Stimulated activated CD8-positive, alpha-beta memory T cell treated with anti-CD3 and anti-CD28 coated beads, Interleukin-2, amount 100 ng/mL, for 48 hours (primary cell): Measurements from ENCODE around the gene PIEZO1.

Experiments
- DNase-seq, 2 donors: peaks; one replicate each; pipeline ENCODE4 v3.0.0-alpha.2; 2020; ENCODE audit warnings: low read depth in 2 of 2

PIEZO1 gene

DNA sequence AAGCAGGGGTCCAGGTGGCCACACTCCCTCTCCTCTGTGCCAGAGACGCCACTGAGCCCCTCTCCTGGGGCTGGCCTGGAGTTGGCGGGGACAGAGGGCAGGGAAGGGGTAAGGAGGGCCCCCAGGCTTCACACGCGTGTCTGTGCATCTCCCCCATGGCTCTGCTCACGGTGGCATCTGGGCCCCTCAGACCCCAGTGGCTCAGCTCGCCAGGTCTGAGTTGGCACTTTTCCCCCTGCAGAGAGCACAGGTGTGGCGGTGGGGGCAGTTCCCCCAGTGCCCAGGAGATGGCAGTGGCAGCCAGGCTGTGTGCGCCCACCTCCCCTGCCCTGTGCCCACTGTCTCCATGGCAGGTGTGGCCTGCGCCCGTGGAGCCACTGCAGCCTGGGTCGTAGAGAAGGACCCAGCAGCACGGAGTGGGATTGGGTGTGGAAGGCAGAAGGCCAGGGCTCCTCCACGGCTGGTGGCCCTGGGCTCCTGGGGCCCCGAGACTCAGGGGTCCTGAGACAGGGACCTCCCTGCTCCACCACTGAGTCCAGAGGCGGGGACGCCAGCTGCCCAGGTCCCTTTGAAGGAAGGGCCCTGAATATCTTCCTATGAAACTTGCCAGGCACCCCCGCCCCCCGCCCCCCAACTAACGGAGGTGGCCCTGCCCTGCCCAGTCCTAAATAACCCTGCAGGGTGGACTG lies 31.0 kb upstream of the PIEZO1 start:
- DNase-seq, result peak in 1 of 2 donors; percentile 50

DNA sequence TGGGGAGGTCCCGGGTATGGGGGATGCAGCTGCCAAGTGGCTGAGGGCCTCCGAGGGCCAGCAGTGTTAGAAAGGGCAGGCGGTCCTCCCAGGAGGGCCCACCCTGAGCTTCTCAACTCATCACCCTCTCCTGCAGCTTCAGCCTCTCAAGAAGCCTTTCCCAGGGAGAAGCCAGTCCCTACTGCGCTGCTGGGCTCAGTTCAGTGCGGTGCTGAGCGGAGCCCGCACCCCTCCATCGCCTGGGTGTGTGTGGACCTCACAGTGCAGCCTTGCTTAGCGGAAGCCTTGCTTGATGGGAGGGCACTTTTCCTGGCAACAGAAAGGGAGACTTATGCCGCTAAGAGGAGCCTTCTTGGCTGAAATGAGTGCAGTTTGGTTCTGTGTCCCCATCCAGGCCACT lies 30.2 kb upstream of the PIEZO1 start:
- DNase-seq, result no peak

DNA sequence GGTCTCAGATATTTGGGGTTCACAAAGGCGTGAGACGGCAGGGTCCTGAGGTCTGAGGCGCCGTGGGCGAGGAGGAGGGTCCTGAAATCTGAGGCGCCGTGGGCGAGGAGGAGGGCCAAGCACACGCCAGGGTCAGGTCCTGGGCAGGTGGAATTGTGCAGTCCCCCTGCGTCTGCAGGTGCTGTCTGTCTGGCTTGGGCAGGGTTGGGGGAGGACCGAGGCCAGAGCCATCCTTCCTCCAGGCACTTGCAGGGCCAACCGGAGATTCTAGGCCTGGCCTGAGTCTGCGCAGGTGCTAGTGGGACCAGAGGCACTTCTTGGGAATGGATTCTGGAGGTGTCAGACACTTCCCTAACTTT lies 29.1 kb upstream of the PIEZO1 start:
- DNase-seq, result no peak

DNA sequence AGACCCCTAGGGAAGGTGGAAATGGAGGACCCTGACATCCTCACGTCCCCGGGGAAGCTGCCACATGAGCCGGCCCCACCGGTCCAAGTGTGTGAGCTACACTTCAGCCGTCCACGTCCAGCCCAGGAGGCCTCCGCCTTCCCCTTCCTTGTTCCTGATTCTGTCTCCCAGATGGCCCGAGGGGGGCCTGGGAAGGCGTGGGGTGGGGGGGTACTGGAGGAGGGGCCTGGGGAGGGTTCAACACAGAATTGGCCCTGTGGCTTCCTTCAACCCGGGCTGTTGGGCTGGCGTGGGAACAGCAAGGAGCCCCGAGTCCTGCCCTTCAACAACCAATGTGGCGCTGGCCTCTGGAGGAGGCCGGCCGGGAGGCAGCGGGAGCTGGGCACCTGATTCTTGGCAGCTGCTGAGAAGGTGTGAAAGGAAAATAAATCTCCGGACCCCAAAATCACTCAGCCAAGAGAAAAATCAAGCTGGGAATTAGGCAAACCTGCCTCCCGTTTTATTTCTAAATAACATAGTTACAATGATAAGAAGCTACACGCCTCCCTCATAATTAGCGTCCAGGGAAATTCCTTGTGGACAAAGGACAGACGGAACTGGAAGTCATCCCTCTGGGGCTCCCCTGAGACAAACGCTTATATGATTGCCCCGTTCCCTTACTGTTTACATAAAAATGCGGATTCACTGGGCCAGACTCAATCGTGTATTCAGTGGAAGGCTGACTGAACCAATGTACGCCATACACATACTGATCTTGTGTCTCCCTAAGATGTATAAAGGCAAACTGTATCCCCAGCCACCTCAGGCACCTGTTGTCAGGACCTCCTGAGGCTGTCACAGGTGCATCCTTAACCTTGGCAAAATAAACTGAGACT lies 28.5 kb upstream of the PIEZO1 start:
- DNase-seq, result no peak

DNA sequence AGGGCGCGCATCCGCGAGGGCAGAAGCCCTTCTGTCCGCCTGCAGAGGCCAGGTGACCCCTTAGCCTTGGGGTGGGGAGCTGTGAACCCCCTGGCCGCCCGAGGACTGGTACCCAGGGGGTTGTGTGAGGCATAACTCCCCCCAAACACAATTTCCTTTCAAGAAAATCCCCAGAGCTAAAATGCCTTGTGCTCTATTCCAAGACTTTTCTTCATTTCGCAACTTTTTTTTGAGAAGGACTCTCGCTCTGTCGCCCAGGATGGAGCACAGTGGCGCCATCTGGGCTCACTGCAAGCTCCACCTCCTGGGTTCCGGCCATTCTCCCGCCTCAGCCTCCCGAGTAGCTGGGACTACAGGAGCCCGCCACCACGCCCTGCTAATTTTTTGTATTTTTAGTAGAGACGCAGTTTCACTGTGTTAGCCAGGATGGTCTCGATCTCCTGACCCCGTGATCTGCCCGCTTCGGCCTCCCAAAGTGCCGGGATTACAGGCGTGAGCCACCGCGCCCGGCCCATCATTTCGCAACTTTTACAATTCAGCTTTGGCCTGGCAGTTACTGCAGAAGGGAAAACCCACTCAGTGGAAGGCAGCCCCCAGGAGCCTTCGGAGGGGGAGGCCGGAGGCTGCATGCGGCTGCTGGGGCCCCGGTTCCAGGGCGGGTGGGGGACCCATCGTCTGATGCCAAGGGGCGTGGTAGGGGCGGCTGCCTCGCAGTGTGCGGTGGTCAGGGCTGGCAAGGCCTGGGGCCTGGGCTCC lies 27.7 kb upstream of the PIEZO1 start:
- no peak for DNase-seq

DNA sequence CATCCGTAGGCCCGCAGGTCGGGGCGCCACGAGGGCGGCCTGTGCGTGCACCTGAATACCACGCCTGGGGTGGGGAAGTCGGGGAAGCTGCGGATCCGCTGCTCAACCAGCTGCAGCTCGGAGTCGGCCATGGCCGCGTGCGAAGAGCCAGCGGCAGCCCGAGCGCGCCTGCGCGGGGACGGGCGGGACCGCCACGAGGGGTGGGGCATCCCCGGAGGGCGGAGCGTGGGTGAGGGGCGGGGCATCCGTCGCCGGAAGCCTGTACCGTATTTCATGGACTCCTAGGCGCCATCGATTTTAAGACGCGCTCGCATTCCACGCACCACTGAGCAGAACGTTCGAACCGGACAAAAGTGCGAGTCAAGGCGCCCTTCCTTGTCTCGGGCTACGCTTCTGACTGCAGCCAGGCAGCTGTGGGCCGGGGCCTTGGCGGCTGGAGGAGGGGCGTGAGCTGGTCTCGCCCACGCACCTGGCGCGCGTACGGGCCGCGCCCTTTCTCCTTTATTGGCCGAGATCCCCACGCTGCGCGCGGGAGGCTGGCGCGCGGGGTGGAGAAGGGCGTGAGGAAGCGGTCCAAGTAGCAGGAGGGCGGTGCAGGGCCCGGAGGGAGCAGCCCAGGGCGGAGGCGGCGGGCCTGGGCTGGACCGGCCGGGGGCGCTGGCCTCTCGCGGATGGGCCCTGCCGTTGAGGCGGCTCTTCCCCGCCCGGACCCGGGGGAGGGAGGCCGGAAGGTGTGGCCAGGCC lies 26.9 kb upstream of the PIEZO1 start, which contains the start of gene APRT:
Gene APRT, minus strand, starts transcription at position 160 of the 744 bp plus-strand sequence. Its CDS starts 29 bp downstream, at position 131.
- DNase-seq, result peak; percentile 96 to 98

DNA sequence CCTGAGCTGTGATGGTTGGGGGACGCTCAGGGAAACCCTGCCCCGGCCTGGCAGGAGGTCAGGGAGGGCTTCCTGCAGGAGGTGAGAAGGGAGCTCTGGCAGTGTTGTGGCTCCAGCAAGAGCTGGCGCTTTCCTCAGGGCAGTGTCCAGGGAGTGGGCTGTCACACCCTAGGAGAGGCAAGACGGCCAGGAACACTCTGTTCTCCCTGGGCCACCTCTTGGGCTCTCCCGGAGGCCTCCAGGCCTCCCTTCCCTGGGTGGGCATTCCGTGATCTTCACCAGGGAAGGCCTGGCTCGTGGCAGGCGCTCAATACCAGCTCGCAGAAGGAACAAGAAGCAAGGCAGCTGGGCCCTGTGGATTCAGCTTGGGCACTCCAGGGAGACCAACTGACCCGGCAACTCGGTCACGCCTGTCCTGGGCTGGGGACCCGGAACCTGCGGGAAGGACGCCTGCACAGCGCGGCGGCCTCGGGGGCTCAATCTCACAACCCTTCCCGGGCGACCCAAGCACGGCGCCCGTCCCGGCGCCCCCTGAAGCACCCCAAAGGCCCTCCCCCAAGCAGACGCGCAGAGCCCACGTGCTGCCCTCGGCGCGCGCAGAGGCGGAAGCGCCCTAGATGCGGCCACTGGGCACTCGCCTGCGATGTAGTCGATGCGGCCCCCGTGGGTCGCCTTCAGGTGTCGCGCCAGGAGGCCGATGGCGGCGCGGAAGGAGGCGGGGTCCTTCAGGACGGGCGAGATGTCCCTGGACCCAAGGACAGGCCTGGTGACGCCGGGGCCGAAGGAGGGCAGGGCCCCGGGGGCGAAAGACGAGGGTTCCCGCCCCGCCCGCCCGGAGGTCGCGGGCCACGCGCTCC lies 26.1 kb upstream of the PIEZO1 start:
- DNase-seq, result peak in 1 of 2 donors; percentile 63

DNA sequence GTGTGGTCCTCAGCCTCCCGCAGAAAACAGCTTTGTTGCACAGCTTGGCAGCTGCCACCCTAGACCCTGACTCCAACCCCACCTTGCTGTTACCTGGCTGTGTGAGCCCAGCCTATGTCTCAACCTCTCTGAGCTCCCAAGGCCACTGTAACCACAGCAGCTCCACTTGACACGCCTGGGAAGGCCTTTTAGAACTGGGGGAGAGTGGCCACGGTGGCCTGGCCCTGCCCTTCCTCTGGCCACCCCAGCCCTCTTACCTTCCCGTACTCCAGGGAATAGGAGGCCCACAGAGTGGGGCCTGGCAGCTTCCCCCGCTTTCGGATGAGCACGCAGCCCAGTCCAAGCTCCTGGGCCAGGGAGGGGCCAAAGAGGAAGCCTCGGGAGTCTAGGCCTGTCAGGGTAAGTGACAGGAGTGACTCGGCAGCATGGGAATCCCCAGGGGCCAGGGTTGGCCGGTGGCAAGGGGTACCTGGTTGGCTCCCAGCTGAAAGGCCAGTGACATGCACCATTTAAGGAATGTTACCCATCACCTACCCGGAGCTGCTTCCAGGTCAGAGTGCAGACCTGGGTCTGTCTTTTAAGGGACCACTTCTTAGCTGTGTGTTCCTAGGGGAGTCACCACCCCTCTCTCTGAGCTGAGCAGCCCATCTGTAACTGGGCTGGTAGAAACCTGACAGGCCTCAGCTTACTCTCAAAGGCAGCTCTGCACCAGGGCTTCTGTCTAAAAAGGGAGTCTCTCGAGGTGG lies 25.3 kb upstream of the PIEZO1 start:
- DNase-seq, result no peak

DNA sequence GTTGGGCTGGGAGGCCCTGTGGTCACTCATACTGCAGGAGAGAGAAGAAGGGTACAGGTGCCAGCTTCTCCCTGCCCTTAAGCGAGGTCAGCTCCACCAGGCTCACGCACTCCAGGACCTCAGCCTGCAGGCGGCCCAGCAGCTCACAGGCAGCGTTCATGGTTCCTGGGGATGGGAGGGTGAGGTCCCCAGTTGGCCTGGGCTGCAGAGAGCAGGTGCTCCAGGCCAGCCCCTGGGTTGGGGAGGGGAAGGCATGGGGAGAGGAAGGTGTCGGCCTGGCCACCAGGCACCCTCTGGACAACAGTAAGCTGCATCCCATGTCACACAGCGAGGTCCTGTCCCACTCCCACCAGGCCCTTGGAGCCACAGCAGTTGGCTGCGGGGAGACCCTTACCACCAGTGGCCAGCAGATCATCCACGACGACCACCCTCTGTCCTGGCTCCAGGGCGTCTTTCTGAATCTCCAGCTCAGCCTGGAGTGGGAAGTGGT lies 24.7 kb upstream of the PIEZO1 start:
- DNase-seq, result no peak

DNA sequence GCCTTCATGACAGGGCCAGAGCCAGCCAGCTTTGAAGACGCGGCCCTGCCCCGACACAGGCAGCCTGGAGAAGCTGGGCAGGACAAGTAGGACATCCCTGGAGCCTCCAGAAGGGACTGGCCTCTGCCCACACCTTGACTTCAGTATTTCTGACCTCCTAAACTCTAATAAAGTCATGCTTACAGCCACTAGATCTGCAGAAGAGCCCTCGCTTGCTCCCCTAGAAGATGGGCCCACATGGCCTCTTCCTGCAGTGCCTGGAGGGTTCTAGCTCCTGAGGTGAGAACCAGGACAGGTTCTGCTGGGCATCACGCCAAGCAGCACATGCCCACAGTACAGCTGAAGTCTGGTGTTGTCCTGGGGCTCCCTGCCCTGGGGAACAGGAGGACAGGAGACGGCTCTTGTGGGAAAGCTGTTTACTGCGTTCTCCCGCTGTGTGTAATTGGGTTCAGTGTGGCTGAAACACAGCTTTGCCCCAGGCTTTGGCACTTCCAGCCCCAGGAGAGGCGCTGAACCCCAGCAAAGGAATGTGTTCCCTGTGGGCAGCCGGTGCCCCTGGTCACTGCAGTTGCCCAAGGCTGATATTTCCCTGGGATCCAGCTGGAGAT lies 24.2 kb upstream of the PIEZO1 start:
- no peak for DNase-seq

DNA sequence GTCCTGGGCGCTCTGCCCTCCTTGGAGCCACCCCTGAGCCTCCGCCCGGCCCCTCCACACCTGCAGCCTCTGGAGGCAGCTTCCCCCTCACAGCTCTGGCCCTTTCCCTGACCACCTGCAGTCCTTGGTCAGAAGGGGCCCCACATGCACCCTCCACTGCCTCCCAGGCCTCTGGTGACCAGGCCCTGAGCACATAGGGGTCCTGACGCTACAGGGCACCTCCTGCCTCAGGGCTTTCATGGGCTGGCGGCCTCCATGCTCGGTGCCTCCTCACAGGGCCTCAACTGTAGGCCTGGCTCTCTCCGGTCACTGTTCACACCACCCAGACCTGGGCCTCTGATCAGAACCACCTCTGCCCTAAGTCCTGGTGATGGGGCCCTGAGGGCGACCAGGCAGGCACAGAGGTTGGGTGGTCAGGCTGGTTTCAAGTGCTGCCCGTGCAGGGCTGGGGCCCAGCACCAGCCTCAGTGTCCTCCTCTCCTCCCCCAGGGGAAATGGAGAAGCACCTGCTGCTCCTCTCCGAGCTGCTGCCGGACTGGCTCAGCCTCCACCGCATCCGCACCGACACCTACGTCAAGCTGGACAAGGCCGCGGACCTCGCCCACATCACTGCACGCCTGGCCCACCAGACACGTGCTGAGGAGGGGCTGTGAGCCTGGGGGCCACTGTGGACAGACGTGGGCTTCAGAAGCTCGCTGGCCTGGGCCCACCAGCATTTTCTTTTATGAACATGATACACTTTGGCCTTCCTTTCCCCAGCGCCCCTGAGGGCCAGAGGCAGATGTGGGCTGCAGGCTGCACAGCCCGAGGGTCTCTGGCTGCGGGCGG lies 22.8 kb upstream of the PIEZO1 start:
- DNase-seq, result no peak

DNA sequence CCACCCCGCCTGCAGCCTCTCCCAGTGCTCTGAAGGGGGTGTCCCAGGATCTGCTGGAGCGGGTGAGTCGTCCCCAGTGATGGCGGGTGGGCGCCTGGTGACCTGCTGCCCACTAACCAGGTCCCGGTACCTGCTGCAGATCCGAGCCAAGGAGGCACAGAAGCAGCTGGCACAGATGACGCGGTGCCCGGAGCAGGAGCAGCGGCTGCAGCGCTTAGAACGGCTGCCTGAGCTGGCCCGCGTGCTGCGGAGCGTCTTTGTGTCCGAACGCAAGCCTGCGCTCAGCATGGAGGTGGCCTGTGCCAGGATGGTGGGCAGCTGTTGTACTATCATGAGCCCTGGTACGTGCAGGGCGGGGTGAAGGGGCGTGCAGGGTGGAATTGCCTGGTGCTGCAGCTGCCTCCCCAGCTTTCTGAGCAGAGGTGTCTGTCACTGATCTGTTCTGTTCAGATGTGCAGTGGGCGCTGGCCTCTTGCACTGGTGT lies 22.2 kb upstream of the PIEZO1 start:
- DNase-seq, result no peak

DNA sequence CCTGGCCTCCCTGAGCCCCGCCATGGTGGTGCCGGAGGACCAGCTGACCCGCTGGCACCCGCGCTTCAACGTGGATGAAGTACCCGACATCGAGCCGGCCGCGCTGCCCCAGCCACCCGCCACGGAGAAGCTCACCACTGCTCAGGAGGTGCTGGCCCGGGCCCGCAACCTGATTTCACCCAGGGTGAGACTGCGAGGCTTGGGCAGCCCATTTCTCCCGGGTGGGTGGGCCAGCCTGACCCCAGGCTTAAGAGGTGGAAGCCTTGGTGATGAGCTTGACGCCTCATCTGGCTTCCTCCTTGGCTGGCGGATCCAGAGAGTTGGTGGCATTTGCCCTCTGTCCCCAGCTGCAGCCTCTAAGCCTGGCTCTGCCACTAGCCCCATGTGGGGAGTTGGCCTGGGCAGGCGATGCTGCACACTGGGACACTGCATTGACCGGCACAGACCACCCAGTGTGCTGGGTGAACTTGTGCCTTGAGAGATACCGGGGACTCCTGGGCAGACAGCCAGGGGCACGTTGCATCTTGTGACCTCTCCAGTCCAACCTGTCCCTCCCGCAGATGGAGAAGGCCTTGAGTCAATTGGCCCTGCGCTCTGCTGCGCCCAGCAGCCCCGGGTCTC lies 21.6 kb upstream of the PIEZO1 start:
- DNase-seq, result no peak

DNA sequence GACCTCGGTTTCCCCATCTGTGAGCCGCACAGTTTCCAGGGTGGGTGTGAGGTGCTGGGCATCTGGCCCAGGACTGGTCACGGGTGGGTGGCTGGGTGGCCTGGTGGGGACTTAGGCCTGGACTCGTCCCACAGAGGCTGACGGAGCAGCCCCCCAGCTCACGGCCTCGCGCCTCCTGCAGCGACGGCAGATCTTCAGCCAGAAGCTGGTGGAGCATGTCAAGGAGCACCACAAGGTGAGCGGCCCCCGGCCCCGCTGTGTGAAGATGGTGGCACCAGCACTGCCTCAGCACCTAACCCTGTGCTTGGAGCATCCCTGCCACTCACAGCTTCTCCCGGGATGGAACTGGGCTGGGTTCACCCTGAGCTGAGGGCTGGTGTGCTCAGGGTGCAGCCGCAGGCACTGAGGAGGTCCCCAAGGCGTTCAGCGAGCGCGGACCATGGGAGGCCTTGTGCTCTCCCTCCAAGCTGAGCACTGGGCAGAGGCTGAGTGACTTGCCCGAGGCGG lies 20.9 kb upstream of the PIEZO1 start:
- no peak for DNase-seq

DNA sequence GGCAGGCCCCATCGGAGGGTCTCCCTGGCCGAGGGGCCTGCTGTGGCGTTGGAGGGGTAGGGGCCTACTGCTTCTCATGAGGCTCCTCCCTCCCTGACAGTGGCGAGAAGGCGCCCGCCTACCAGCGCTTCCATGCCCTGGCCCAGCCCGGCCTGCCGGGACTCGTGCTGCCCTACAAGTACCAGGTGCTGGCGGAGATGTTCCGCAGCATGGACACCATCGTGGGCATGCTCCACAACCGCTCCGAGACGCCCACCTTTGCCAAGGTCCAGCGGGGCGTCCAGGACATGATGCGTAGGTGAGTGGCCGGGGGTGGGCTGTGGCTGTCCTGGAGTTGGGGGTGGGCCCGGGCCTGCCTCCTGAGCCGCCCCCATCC lies 20.3 kb upstream of the PIEZO1 start:
- DNase-seq, result no peak

DNA sequence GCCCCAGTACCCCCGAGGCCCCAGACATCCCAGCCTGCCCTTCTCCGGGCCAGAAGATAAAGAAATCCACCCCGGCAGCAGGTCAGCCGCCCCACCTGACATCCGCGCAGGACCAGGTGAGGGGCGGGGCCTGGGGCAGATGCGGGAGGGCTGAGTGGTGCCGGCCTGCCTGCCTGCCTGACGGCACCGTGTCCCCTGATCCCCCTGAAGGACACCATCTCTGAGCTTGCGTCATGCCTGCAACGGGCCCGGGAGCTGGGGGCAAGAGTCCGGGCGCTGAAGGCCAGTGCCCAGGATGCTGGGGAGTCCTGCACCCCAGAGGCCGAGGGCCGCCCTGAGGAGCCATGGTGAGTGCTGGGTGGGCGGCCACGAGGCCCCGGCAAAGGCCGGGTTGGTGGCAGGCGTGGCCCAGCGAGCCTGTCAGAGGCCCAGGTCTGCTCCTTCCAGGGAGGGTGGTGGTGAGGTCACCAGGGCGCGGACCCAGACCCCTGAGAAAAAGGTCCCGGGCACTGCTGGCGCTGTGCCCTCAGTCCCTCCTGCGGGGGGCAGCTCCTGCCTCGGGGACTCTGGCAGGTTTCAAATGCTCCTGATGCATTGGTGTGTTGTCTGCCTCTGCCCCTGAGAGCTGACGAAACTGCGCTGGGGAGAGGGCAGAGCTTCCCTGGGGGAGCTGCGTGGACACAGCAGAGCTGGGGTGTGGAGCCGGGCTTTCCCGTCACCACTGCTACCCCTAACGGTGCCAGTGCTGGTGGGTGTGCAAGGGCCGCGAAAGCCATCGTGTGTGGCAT lies 19.7 kb upstream of the PIEZO1 start:
- DNase-seq, result no peak

DNA sequence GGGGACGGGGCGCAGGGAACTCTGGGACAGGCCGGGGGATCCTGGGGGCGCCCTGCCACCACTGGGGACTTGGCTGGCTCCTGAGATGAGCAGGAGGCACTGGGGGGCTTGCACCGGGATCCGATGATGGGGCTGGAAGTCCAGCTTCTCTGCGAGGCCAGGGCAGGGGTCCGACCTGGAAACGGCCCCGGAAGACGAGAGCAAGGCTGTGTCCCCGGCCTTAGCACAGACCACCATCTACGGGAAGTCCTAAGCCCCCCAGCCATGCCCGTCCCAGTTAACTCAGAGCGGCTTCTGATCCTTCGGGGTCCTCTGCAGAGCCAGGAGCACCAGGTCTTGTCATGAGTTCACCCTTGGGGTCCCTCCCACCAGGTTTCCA lies 19.1 kb upstream of the PIEZO1 start:
- DNase-seq, result no peak
